Uterus (tissue), 2 donors: ENCODE results near the gene TRIAP1.

Experiments
- POLR2A ChIP-seq, 2 donors: fragments of 450-650 bp; IDR thresholded peaks; one replicate each; pipeline ENCODE4 v1.6.1; 2016; ENCODE audit warnings: antibody characterized with exemption in 2 of 2, mild to moderate bottlenecking in 1 of 2, moderate library complexity in 1 of 2
- TF ChIP-seq, protein P1 (sequence below), 4 experiments: fragments of 200-600 bp in 2 of 4; fragments of 450-650 bp in 2 of 4; sonication (generic) in 2 of 4; IDR thresholded peaks; one replicate each; pipeline ENCODE4 v1.5.1; 2016 to 2019; ENCODE audit warnings: antibody characterized with exemption in 4 of 4, mild to moderate bottlenecking in 2 of 4, moderate library complexity in 1 of 4

DNA sequence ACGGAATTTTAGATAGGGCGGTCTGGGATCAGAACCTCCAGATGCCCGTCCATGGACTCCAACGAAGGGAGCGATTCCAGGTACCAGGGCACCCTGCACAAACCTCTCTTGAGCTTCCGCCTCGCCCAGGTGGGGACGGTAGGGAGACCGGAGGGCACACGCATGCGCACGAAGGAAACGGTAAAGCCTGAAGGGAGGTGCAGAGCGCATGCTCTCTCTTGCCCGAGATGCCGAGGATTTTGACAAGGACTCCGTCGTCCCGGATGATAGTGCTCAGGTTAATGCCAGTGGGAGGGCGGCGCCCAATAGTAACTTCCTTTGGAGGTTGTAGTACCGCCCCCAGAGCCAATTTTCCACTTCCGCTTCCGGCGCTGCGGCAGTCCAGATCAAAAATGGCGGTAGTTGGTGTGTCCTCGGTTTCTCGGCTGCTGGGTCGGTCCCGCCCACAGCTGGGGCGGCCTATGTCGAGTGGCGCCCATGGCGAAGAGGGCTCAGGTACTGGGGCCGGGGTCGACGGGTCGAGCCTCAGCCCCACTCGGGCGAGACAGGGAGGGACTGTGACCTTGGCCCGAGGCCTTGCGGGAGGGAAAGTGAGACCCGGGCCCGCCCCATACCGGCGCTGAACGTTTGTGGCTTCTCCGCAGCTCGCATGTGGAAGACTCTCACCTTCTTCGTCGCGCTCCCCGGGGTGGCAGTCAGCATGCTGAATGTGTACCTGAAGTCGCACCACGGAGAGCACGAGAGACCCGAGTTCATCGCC, 8.3 kb downstream of the TRIAP1 start, which contains the start of gene COX6A1:
- peak in 1 of 2 donors; percentile 23 for TF ChIP-seq POLR2A (IDR thresholded peaks at IDR 0.05)
- TF ChIP-seq, protein P1, sequence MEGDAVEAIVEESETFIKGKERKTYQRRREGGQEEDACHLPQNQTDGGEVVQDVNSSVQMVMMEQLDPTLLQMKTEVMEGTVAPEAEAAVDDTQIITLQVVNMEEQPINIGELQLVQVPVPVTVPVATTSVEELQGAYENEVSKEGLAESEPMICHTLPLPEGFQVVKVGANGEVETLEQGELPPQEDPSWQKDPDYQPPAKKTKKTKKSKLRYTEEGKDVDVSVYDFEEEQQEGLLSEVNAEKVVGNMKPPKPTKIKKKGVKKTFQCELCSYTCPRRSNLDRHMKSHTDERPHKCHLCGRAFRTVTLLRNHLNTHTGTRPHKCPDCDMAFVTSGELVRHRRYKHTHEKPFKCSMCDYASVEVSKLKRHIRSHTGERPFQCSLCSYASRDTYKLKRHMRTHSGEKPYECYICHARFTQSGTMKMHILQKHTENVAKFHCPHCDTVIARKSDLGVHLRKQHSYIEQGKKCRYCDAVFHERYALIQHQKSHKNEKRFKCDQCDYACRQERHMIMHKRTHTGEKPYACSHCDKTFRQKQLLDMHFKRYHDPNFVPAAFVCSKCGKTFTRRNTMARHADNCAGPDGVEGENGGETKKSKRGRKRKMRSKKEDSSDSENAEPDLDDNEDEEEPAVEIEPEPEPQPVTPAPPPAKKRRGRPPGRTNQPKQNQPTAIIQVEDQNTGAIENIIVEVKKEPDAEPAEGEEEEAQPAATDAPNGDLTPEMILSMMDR (IDR thresholded peaks at IDR 0.05): peak in 3 of 4 experiments; percentile 12 to 17 (median 14)
